HEK293 (cell line): ENCODE data around the gene SEC16A.

Experiments
- CTCF ChIA-PET: fragments of 350-600 bp; formaldehyde crosslinking; extraction: SDS; loops from one replicate; lab custom pipeline; 2021; ENCODE audit warnings: antibody characterized with exemption; lab: Yijun Ruan, JAX
- POLR2A ChIA-PET: fragments of 300-600 bp; formaldehyde crosslinking; extraction: SDS; loops from one replicate; lab custom pipeline; 2020; ENCODE audit warnings: antibody characterized with exemption, inconsistent platforms; lab: Yijun Ruan, JAX
- H3K27ac ChIP-seq: fragments of 200-500 bp; sonication (Bioruptor generic); 2 replicates; pipeline ENCODE4 v1.5.1; 2014; ENCODE audit warnings: low read depth, low read length, control low read depth, inconsistent platforms; ENCODE audit errors: extremely low read depth
- H3K36me3 ChIP-seq, 2 experiments: fragments of 200-500 bp in 1 of 2; sonication (Bioruptor generic) in 1 of 2; 1 replicate in 1 of 2; 2 replicates in 1 of 2; pipeline ENCODE4 v1.5.1; 2014 to 2017; ENCODE audit warnings: inconsistent platforms in 2 of 2, low read length in 2 of 2; ENCODE audit not compliant: control insufficient read depth in 2 of 2, insufficient read depth in 1 of 2
- H3K4me1 ChIP-seq: fragments of 200-500 bp; sonication (Bioruptor generic); 2 replicates; pipeline ENCODE4 v1.5.1; 2014; ENCODE audit warnings: mild to moderate bottlenecking, low read length, inconsistent platforms; ENCODE audit not compliant: control insufficient read depth, insufficient read depth
- H3K4me3 ChIP-seq: 2 replicates; pipeline ENCODE4 v1.5.1; 2011; ENCODE audit warnings: low read depth, mild to moderate bottlenecking, control low read depth, low read length, moderate library complexity
- H3K9me3 ChIP-seq: fragments of 200-500 bp; sonication (Bioruptor generic); 2 replicates; pipeline ENCODE4 v1.5.1; 2014; ENCODE audit warnings: low read depth, low read length, inconsistent platforms; ENCODE audit not compliant: control insufficient read depth, insufficient read depth
- AEBP2 ChIP-seq: fragments of 450-650 bp; formaldehyde crosslinking; IDR thresholded peaks from 2 replicates; pipeline ENCODE4 v1.5.1; 2016; ENCODE audit warnings: missing biosample characterization, missing genetic modification characterization, borderline replicate concordance
- OSR2 ChIP-seq: fragments of 450-650 bp; formaldehyde crosslinking; IDR thresholded peaks from 2 replicates; pipeline ENCODE4 v1.5.1; 2016; ENCODE audit warnings: missing biosample characterization, missing genetic modification characterization
- PBX3 ChIP-seq: sonication (generic); formaldehyde crosslinking; IDR thresholded peaks from 2 replicates; pipeline ENCODE4 v1.8.1; 2022; ENCODE audit warnings: mild to moderate bottlenecking, moderate library complexity, missing genetic modification reagents
- REST ChIP-seq: fragments of 450-650 bp; formaldehyde crosslinking; IDR thresholded peaks from 2 replicates; pipeline ENCODE4 v1.5.1; 2016; ENCODE audit warnings: missing biosample characterization, missing genetic modification characterization
- SALL2 ChIP-seq: fragments of 450-650 bp; formaldehyde crosslinking; IDR thresholded peaks from 2 replicates; pipeline ENCODE4 v1.5.0; 2017; ENCODE audit warnings: missing biosample characterization, mild to moderate bottlenecking, missing genetic modification characterization, borderline replicate concordance
- SCRT2 ChIP-seq: fragments of 450-650 bp; formaldehyde crosslinking; IDR thresholded peaks from 2 replicates; pipeline ENCODE4 v1.5.1; 2016; ENCODE audit warnings: missing biosample characterization, missing genetic modification characterization
- SP3 ChIP-seq: fragments of 450-650 bp; formaldehyde crosslinking; IDR thresholded peaks from 2 replicates; pipeline ENCODE4 v1.5.1; 2016; ENCODE audit warnings: missing biosample characterization, missing genetic modification characterization
- ZBTB49 ChIP-seq: fragments of 450-650 bp; formaldehyde crosslinking; IDR thresholded peaks from 2 replicates; pipeline ENCODE4 v1.5.1; 2016; ENCODE audit warnings: missing biosample characterization, missing genetic modification characterization, low read depth
- ZNF362 ChIP-seq: fragments of 450-650 bp; formaldehyde crosslinking; IDR thresholded peaks from 2 replicates; pipeline ENCODE4 v1.5.1; 2016; ENCODE audit warnings: missing biosample characterization, missing genetic modification characterization
- ZNF449 ChIP-seq: fragments of 450-650 bp; formaldehyde crosslinking; IDR thresholded peaks from 2 replicates; pipeline ENCODE4 v1.5.1; 2017; ENCODE audit warnings: missing biosample characterization, mild to moderate bottlenecking, missing genetic modification characterization, moderate library complexity
- ZNF488 ChIP-seq: fragments of 450-650 bp; formaldehyde crosslinking; IDR thresholded peaks from 2 replicates; pipeline ENCODE4 v1.5.1; 2016; ENCODE audit warnings: missing biosample characterization, missing genetic modification characterization
- ZNF555 ChIP-seq: fragments of 450-650 bp; formaldehyde crosslinking; conservative IDR thresholded peaks from 2 replicates; pipeline ENCODE4 v1.5.1; 2017; ENCODE audit warnings: missing biosample characterization, mild to moderate bottlenecking, missing genetic modification characterization, inconsistent platforms
- ZNF623 ChIP-seq: fragments of 450-650 bp; formaldehyde crosslinking; IDR thresholded peaks from 2 replicates; pipeline ENCODE4 v1.5.1; 2016; ENCODE audit warnings: missing biosample characterization, missing genetic modification characterization
- ZNF629 ChIP-seq: fragments of 450-650 bp; formaldehyde crosslinking; IDR thresholded peaks from 2 replicates; pipeline ENCODE4 v1.5.1; 2017; ENCODE audit warnings: missing biosample characterization, missing genetic modification characterization
- ZNF664 ChIP-seq: fragments of 450-650 bp; formaldehyde crosslinking; IDR thresholded peaks from 2 replicates; pipeline ENCODE4 v1.5.1; 2016; ENCODE audit warnings: missing biosample characterization, missing genetic modification characterization
- ZNF768 ChIP-seq: fragments of 450-650 bp; formaldehyde crosslinking; IDR thresholded peaks from 2 replicates; pipeline ENCODE4 v1.5.1; 2018; ENCODE audit warnings: missing biosample characterization, mild to moderate bottlenecking, missing genetic modification characterization

Gene SEC16A

GRCh38 chr9:136496801-136497620, 14.2 kb upstream of the SEC16A start:
- Histone ChIP-seq H3K27ac (no peak overlapping the region), H3K4me1 (no peaks in the 10 kb centered on the region), H3K9me3 (no peaks in the 10 kb centered on the region)
- ChIA-PET CTCF (interaction anchor here (0.6 kb wide), 1 partner anchor 11 kb away, joined by 6 read pairs; no protein-coding TSS in a partner anchor), POLR2A (no interaction called here)
- TF ChIP-seq PBX3 (CRISPR knock-in tag) (no peak), OSR2 (tag by site-specific recombination) (no peak), REST (peak; percentile 86)
- TF ChIP-seq, all 188 proteins: peak for 1
- H3K4me3 ChIP-seq, result no peak overlapping the region
- peaks cover 0 to 43% of the 10 kb centered on the region in 2 experiments; a peak in 1 of 3 replicates for H3K36me3 ChIP-seq

- CTCF ChIA-PET, result no interaction called here
- TF ChIP-seq ZNF488 (tag by site-specific recombination) (no peak), SCRT2 (tag by site-specific recombination) (0 out of 2 replicates have a peak, but pooled peaks have one; percentile 17)
- Histone ChIP-seq H3K4me1 (no peaks in the 10 kb centered on the region), H3K9me3 (no peaks in the 10 kb centered on the region), H3K36me3 (peaks cover 0 to 43% of the 10 kb centered on the region in 2 experiments; a peak in 1 of 3 replicates), H3K4me3 (no peak overlapping the region), H3K27ac (no peak overlapping the region)
- POLR2A ChIA-PET, result no interaction called here
Measured at GRCh38 chr9:136496181-136496580, 13.3 kb upstream of the SEC16A start.

GRCh38 chr9:136495238-136495800, 12.5 kb upstream of the SEC16A start:
- peaks cover 0 to 36% of the 10 kb centered on the region in 2 experiments; a peak in 1 of 3 replicates for H3K36me3 ChIP-seq
- no peaks in the 10 kb centered on the region for H3K4me1 ChIP-seq
- no peak overlapping the region for H3K4me3 ChIP-seq
- no peak overlapping the region for H3K27ac ChIP-seq
- ChIA-PET CTCF (no interaction called here), POLR2A (no interaction called here)
- H3K9me3 ChIP-seq, result no peaks in the 10 kb centered on the region
- TF ChIP-seq ZNF623 (tag by site-specific recombination) (no peak), ZBTB49 (no peak), SALL2 (tag by site-specific recombination) (no peak), SP3 (no peak), AEBP2 (no peak), ZNF768 (tag by site-specific recombination) (no peak), ZNF449 (no peak), ZNF664 (tag by site-specific recombination) (no peak), ZNF629 (no peak), ZNF362 (tag by site-specific recombination) (no peak), ZNF555 (tag by site-specific recombination) (no peak)
